B cell (primary cell): Measurements from ENCODE around the gene FAM81A. TPM values are rescaled to one million over a fixed set of nuclear protein-coding genes. Genes with fewer than 3 reads are reported as not detected.

ENCODE experiments used
- ATAC-seq: fragments of 200-7000 bp; cut with Tn5 transposase; one replicate; pipeline ENCODE4 v1.10.0; 2021; ENCODE audit warnings: low read depth, mild to moderate bottlenecking, moderate number of reproducible peaks, moderate library complexity
- CTCF ChIA-PET: fragments of 350-600 bp; sonication (Branson Sonifier 250); formaldehyde crosslinking; loops from one replicate; lab custom pipeline; 2021; ENCODE audit warnings: antibody characterized with exemption, inconsistent platforms; lab: Charles Lee
- POLR2A ChIA-PET: fragments of 350-600 bp; sonication (Branson Sonifier 250); formaldehyde crosslinking; loops from one replicate; lab custom pipeline; 2021; ENCODE audit warnings: antibody characterized with exemption; lab: Charles Lee
- DNase-seq: peaks from one replicate; pipeline ENCODE4 v3.0.0; 2013
- H2AFZ ChIP-seq: 2 replicates; pipeline ENCODE4 v1.6.1; 2012; ENCODE audit warnings: mild to moderate bottlenecking, low read depth, low read length; ENCODE audit not compliant: insufficient read depth, poor library complexity, severe bottlenecking
- H3K27ac ChIP-seq, 2 donors: 1 replicate in 1 of 2; 2 replicates in 1 of 2; pipeline ENCODE4 v1.5.1; 2012 to 2013; ENCODE audit warnings: low read length in 2 of 2, mild to moderate bottlenecking in 2 of 2, moderate library complexity in 1 of 2
- H3K27me3 ChIP-seq, 4 experiments: fragments of 200-600 bp in 1 of 4; sonication (generic) in 1 of 4; replicated peaks in 1 of 4; 1 replicate in 2 of 4; 2 replicates in 2 of 4; pipeline versions ENCODE4 v1.6.1 to v1.7.0; 2013 to 2016; ENCODE audit warnings: low read length in 3 of 4, mild to moderate bottlenecking in 2 of 4, mixed read lengths in 1 of 4, moderate library complexity in 1 of 4; ENCODE audit not compliant: insufficient read depth in 4 of 4, control insufficient read depth in 3 of 4; ENCODE audit errors: control extremely low read depth in 1 of 4
- H3K36me3 ChIP-seq, 2 experiments: replicated peaks in 1 of 2; 1 replicate in 1 of 2; 2 replicates in 1 of 2; pipeline versions ENCODE4 v1.6.1 to v1.7.1; 2013; ENCODE audit warnings: low read length in 1 of 2; ENCODE audit not compliant: insufficient read depth in 2 of 2, control insufficient read depth in 1 of 2; ENCODE audit errors: control extremely low read depth in 1 of 2, extremely low read depth in 1 of 2
- H3K4me1 ChIP-seq, 2 donors: fragments of 200-600 bp in 1 of 2; sonication (generic) in 1 of 2; 1 replicate in 1 of 2; 2 replicates in 1 of 2; pipeline versions ENCODE4 v1.5.1 to v1.6.1; 2013 to 2017; ENCODE audit warnings: low read length in 2 of 2; ENCODE audit not compliant: control insufficient read depth in 2 of 2, insufficient read depth in 2 of 2
- H3K4me2 ChIP-seq: replicated peaks from 2 replicates; pipeline ENCODE3; 2012; ENCODE audit warnings: mild to moderate bottlenecking, low read depth, low read length; ENCODE audit not compliant: poor library complexity, severe bottlenecking
- H3K4me3 ChIP-seq, 5 experiments: fragments of 200-600 bp in 1 of 5; sonication (generic) in 1 of 5; 1 replicate in 3 of 5; 2 replicates in 2 of 5; pipeline versions ENCODE4 v1.5.1 to v1.7.0; 2011 to 2016; ENCODE audit warnings: low read length in 4 of 5, mild to moderate bottlenecking in 4 of 5, low read depth in 2 of 5, control low read depth in 1 of 5, moderate library complexity in 1 of 5; ENCODE audit not compliant: insufficient read depth in 1 of 5; ENCODE audit errors: control extremely low read depth in 1 of 5, extremely low read depth in 1 of 5
- H3K79me2 ChIP-seq: fragments of 200-600 bp; sonication (generic); one replicate; pipeline ENCODE4 v1.6.0; 2016; ENCODE audit warnings: low read length; ENCODE audit not compliant: control insufficient read depth, insufficient read depth
- H3K9ac ChIP-seq: fragments of 200-600 bp; sonication (generic); 2 replicates; pipeline ENCODE4 v1.6.1; 2017; ENCODE audit warnings: mild to moderate bottlenecking, low read length, moderate library complexity
- H3K9me3 ChIP-seq, 3 donors: one replicate each; pipeline versions ENCODE4 v1.6.1 to v1.7.1; 2013; ENCODE audit warnings: low read length in 2 of 3; ENCODE audit not compliant: control insufficient read depth in 2 of 3, insufficient read depth in 1 of 3; ENCODE audit errors: control extremely low read depth in 1 of 3
- H4K20me1 ChIP-seq: 2 replicates; pipeline ENCODE4 v1.6.0; 2012; ENCODE audit warnings: mild to moderate bottlenecking, low read length; ENCODE audit not compliant: insufficient read depth, control insufficient read depth, poor library complexity, severe bottlenecking
- H3K27ac Mint-ChIP-seq: one replicate; pipeline ENCODE4 v1.8.0; 2021; ENCODE audit warnings: mixed read lengths
- H3K27me3 Mint-ChIP-seq: one replicate; pipeline ENCODE4 v1.8.0; 2021; ENCODE audit warnings: mixed read lengths
- H3K4me1 Mint-ChIP-seq: one replicate; pipeline ENCODE4 v1.8.0; 2021; ENCODE audit warnings: mixed read lengths
- H3K4me3 Mint-ChIP-seq: one replicate; pipeline ENCODE4 v1.8.0; 2021; ENCODE audit warnings: mixed read lengths
- H3K9me3 Mint-ChIP-seq: one replicate; pipeline ENCODE4 v1.8.0; 2022; ENCODE audit warnings: mixed read lengths; ENCODE audit not compliant: insufficient read depth
- EZH2 ChIP-seq: IDR thresholded peaks from 2 replicates; pipeline ENCODE4 v1.6.1; 2012; ENCODE audit warnings: borderline replicate concordance, low read depth, mild to moderate bottlenecking, moderate library complexity, low read length; ENCODE audit not compliant: insufficient read depth, poor library complexity, severe bottlenecking
- WGBS: methylation state at CpG from one replicate; pipeline ENCODE4 v1.1.5; 2013; ENCODE audit warnings: missing lambda C conversion rate; ENCODE audit not compliant: insufficient coverage; 5-methylcytosine and 5-hydroxymethylcytosine counted together
- intact Hi-C: fragments of 100-400 bp; cut with micrococcal nuclease; formaldehyde crosslinking; loops from one replicate; pipeline ENCODE4 v1.10.0; 2022
- polyA plus RNA-seq: library from polyadenylated mRNA; depleted of rRNA; stranded (reverse); fragments of >200 nt; gene quantifications from 2 replicates; pipeline ENCODE4 v1.2.3, GENCODE V29; 2012
- total RNA-seq, 2 donors: library from RNA; stranded (reverse); fragments of 120-200 nt in 1 of 2; gene quantifications; 1 replicate in 1 of 2; 2 replicates in 1 of 2; pipeline versions ENCODE4 v1.2.3 to v1.2.4, GENCODE V29; 2013 to 2022
- TF ChIP-seq, protein P1 (sequence below): fragments of 200-600 bp; IDR thresholded peaks from one replicate; pipeline ENCODE4 v1.8.0; 2022; ENCODE audit warnings: antibody characterized with exemption, mild to moderate bottlenecking

The FAM81A gene
- total and polyA plus RNA-seq, 2 donors (not counting 1 experiment from before 2014, with no cell fraction given): 2.0 to 3.9 TPM

DNA sequence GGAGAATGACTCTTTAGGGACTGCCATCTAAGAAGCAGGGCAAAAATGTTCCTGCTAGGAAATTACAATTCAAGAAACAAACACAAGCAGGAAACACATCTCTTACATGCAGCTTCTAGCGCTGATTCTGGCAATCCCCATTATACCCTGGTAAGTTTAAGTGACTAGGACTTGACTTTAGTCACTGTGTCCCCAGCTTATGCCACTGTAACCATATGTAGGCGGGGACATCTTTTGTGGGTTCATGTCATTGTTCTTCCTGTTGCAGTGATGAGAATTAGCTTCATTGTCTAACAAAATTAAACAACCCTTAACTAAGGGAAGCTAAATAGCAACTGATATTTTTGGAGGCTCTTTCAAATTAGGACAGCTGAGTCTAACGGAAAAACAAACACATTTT lies 17.9 kb upstream of the FAM81A start:
- WGBS: 38% methylated on average over 1 of the region's 3 CpGs
- Mint-ChIP-seq H3K4me3 (no peak overlapping the region), H3K4me1 (peaks cover 49% of the 10 kb centered on the region), H3K27ac (no peak overlapping the region), H3K27me3 (no peaks in the 10 kb centered on the region), H3K9me3 (no peaks in the 10 kb centered on the region)
- POLR2A ChIA-PET: interaction anchor here (0.6 to 0.7 kb wide), 3 partner anchors 40 to 477 kb away, joined by 3 to 4 read pairs (median 3); no protein-coding TSS in a partner anchor
- Histone ChIP-seq H3K9ac (no peak overlapping the region), H3K4me2 (no peak overlapping the region), H3K4me3 (no peak overlapping the region), H3K9me3 (no peaks in the 10 kb centered on the region), H3K27me3 (no peaks in the 10 kb centered on the region), H4K20me1 (no peaks in the 10 kb centered on the region), H3K79me2 (no peaks in the 10 kb centered on the region), H2AFZ (no peak overlapping the region), H3K4me1 (peaks cover 29 to 42% of the 10 kb centered on the region in 2 donors), H3K36me3 (no peaks in the 10 kb centered on the region), H3K27ac (no peak overlapping the region)
- DNase-seq: no peak
- intact Hi-C loops: no loop called here
- ATAC-seq: no peak
- TF ChIP-seq, protein P1, sequence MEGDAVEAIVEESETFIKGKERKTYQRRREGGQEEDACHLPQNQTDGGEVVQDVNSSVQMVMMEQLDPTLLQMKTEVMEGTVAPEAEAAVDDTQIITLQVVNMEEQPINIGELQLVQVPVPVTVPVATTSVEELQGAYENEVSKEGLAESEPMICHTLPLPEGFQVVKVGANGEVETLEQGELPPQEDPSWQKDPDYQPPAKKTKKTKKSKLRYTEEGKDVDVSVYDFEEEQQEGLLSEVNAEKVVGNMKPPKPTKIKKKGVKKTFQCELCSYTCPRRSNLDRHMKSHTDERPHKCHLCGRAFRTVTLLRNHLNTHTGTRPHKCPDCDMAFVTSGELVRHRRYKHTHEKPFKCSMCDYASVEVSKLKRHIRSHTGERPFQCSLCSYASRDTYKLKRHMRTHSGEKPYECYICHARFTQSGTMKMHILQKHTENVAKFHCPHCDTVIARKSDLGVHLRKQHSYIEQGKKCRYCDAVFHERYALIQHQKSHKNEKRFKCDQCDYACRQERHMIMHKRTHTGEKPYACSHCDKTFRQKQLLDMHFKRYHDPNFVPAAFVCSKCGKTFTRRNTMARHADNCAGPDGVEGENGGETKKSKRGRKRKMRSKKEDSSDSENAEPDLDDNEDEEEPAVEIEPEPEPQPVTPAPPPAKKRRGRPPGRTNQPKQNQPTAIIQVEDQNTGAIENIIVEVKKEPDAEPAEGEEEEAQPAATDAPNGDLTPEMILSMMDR: no peak
- no peak for TF ChIP-seq EZH2
- CTCF ChIA-PET: interaction anchor here (0.9 to 1.5 kb wide), 2 partner anchors 109 to 173 kb away, joined by 3 to 4 read pairs; no protein-coding TSS in a partner anchor

DNA sequence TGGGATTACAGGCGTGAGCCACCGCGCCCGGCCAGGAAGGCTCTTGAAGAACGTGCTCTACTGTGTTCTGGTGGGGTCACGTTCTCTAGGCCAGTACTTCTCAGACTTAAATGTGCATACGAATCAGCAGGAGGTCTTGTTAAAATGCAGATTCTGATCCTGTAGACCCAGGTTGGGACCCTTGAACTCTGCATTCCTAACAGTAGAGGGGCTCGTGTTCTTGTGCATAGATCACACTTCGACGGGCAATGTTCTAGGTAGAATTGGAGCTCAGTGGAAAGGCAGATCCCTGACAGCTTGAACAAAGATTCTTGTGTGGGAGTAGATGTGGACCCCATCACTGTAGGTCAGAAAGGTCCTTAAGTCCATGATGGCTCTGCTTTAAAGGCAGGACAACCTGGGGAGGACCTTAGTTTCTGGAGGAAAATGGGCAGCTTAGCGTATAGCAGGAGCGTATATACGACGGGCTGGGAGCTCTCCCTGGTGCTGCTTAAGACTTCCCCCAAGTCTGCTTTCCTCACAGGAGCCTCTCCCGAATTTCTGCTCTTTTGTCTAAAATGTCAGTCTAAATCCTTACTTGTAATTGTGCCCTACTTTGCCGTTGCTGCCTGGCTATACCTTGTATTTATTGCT lies 16.9 kb upstream of the FAM81A start:
- Histone ChIP-seq H3K9me3 (no peaks in the 10 kb centered on the region), H3K9ac (no peak overlapping the region), H3K36me3 (no peaks in the 10 kb centered on the region), H3K4me1 (peaks cover 30 to 43% of the 10 kb centered on the region in 2 donors), H3K4me3 (no peak overlapping the region), H3K79me2 (no peaks in the 10 kb centered on the region), H4K20me1 (no peaks in the 10 kb centered on the region), H3K4me2 (no peak overlapping the region), H3K27me3 (no peaks in the 10 kb centered on the region), H2AFZ (no peak overlapping the region), H3K27ac (no peak overlapping the region)
- no peak for DNase-seq
- 74% methylated on average over 12 of the region's 16 CpGs for WGBS
- H3K4me3 Mint-ChIP-seq: no peak overlapping the region
- no peak for ATAC-seq
- peaks cover 46% of the 10 kb centered on the region for H3K4me1 Mint-ChIP-seq
- no peaks in the 10 kb centered on the region for H3K9me3 Mint-ChIP-seq
- intact Hi-C loops: no loop called here
- H3K27ac Mint-ChIP-seq: no peak overlapping the region
- TF ChIP-seq, protein P1: no peak
- TF ChIP-seq EZH2: no peak
- ChIA-PET CTCF (interaction anchor here (0.7 to 1.5 kb wide), 2 partner anchors 8 to 108 kb away, joined by 3 read pairs; no protein-coding TSS in a partner anchor), POLR2A (interaction anchor here (0.8 kb wide), 1 partner anchor 16 kb away, joined by 4 read pairs; no protein-coding TSS in a partner anchor)
- no peaks in the 10 kb centered on the region for H3K27me3 Mint-ChIP-seq
